ENCODE results near the gene EPHA4.

The EPHA4 gene

GRCh38 chr2:221455214-221455613 lies 116.9 kb downstream of the EPHA4 start:
- no peak overlapping the region for H2BK5ac ChIP-seq (ENCODE audit: low read length)
- no peak overlapping the region for H3K56ac ChIP-seq (ENCODE audit: low read length)
- no peak overlapping the region for H3K4me2 ChIP-seq (ENCODE audit: low read length)
- no peaks in the 10 kb centered on the region for H3K36me3 ChIP-seq (ENCODE audit: control insufficient read depth, insufficient read depth, low read length)
- no peak overlapping the region for H2BK15ac ChIP-seq (replicated peaks; ENCODE audit: low read depth)
- no peak overlapping the region for H3K23ac ChIP-seq (ENCODE audit: low read length)
- H3K79me2 ChIP-seq (ENCODE audit: control insufficient read depth, insufficient read depth, low read length) = no peaks in the 10 kb centered on the region
- peak; percentile 27 for DNase-seq
- H4K8ac ChIP-seq (ENCODE audit: low read depth, low read length) = no peak overlapping the region
- no peak overlapping the region for H2BK120ac ChIP-seq (ENCODE audit: low read depth, low read length)
- no CpG with 5 or more reads among the region's 6 CpGs for WGBS (ENCODE audit: extremely low coverage, insufficient coverage, low lambda C conversion rate)
- no peak overlapping the region for H2AK5ac ChIP-seq (ENCODE audit: low read length)
- H3K79me1 ChIP-seq (ENCODE audit: low read length) = no peaks in the 10 kb centered on the region
- H3K27ac ChIP-seq (ENCODE audit: low read depth, low read length) = no peak overlapping the region
- H3K4me3 ChIP-seq (ENCODE audit: low read length) = no peak overlapping the region
- peaks cover 4% of the 10 kb centered on the region for H3K4me1 ChIP-seq (ENCODE audit: control insufficient read depth, low read depth, low read length)
- peak overlapping the region; percentile 80 for H3K18ac ChIP-seq (ENCODE audit: low read length)
- H3K27me3 ChIP-seq (ENCODE audit: insufficient read depth, low read length, poor library complexity) = no peaks in the 10 kb centered on the region
- H3K4ac ChIP-seq (ENCODE audit: low read depth, low read length) = no peak overlapping the region
- no peak overlapping the region for H4K5ac ChIP-seq (ENCODE audit: low read length)
- H3K9ac ChIP-seq (ENCODE audit: low read length) = no peak overlapping the region

- H3K79me1 ChIP-seq (ENCODE audit: low read length) = no peaks in the 10 kb centered on the region
- H3K27me3 ChIP-seq (ENCODE audit: insufficient read depth, low read length, poor library complexity) = no peaks in the 10 kb centered on the region
- H3K79me2 ChIP-seq (ENCODE audit: control insufficient read depth, insufficient read depth, low read length) = no peaks in the 10 kb centered on the region
- no peak overlapping the region for H3K4ac ChIP-seq (ENCODE audit: low read depth, low read length)
- WGBS (ENCODE audit: extremely low coverage, insufficient coverage, low lambda C conversion rate) = no CpG with 5 or more reads among the region's 3 CpGs
- peaks cover 4% of the 10 kb centered on the region for H3K4me1 ChIP-seq (ENCODE audit: control insufficient read depth, low read depth, low read length)
- H3K18ac ChIP-seq (ENCODE audit: low read length) = no peak overlapping the region
- no peak overlapping the region for H2BK5ac ChIP-seq (ENCODE audit: low read length)
- no peak overlapping the region for H3K27ac ChIP-seq (ENCODE audit: low read depth, low read length)
- H2AK5ac ChIP-seq (ENCODE audit: low read length) = no peak overlapping the region
- H3K4me2 ChIP-seq (ENCODE audit: low read length) = no peak overlapping the region
- no peak overlapping the region for H3K23ac ChIP-seq (ENCODE audit: low read length)
- H3K9ac ChIP-seq (ENCODE audit: low read length) = no peak overlapping the region
- H4K8ac ChIP-seq (ENCODE audit: low read depth, low read length) = no peak overlapping the region
- H3K56ac ChIP-seq (ENCODE audit: low read length) = no peak overlapping the region
- H3K36me3 ChIP-seq (ENCODE audit: control insufficient read depth, insufficient read depth, low read length) = no peaks in the 10 kb centered on the region
- H4K5ac ChIP-seq (ENCODE audit: low read length) = no peak overlapping the region
- no peak overlapping the region for H2BK15ac ChIP-seq (replicated peaks; ENCODE audit: low read depth)
- DNase-seq = no peak
- no peak overlapping the region for H2BK120ac ChIP-seq (ENCODE audit: low read depth, low read length)
- H3K4me3 ChIP-seq (ENCODE audit: low read length) = no peak overlapping the region
Measured at GRCh38 chr2:221454459-221455105, 117.5 kb downstream of the EPHA4 start.

- H3K18ac ChIP-seq (ENCODE audit: low read length) = no peak overlapping the region
- peaks cover 1% of the 10 kb centered on the region for H3K4me1 ChIP-seq (ENCODE audit: control insufficient read depth, low read depth, low read length)
- no peak overlapping the region for H2BK5ac ChIP-seq (ENCODE audit: low read length)
- H2BK120ac ChIP-seq (ENCODE audit: low read depth, low read length) = no peak overlapping the region
- H3K23ac ChIP-seq (ENCODE audit: low read length) = no peak overlapping the region
- no peak overlapping the region for H3K9ac ChIP-seq (ENCODE audit: low read length)
- no peak overlapping the region for H3K4ac ChIP-seq (ENCODE audit: low read depth, low read length)
- no peaks in the 10 kb centered on the region for H3K79me2 ChIP-seq (ENCODE audit: control insufficient read depth, insufficient read depth, low read length)
- no peak overlapping the region for H3K4me3 ChIP-seq (ENCODE audit: low read length)
- no peak overlapping the region for H3K4me2 ChIP-seq (ENCODE audit: low read length)
- no peak overlapping the region for H2AK5ac ChIP-seq (ENCODE audit: low read length)
- no CpG with 5 or more reads among the region's 13 CpGs for WGBS (ENCODE audit: extremely low coverage, insufficient coverage, low lambda C conversion rate)
- H3K36me3 ChIP-seq (ENCODE audit: control insufficient read depth, insufficient read depth, low read length) = no peaks in the 10 kb centered on the region
- H2BK15ac ChIP-seq (replicated peaks; ENCODE audit: low read depth) = no peak overlapping the region
- no peak for DNase-seq
- H3K79me1 ChIP-seq (ENCODE audit: low read length) = no peaks in the 10 kb centered on the region
- H4K8ac ChIP-seq (ENCODE audit: low read depth, low read length) = no peak overlapping the region
- H3K56ac ChIP-seq (ENCODE audit: low read length) = no peak overlapping the region
- H4K5ac ChIP-seq (ENCODE audit: low read length) = no peak overlapping the region
- no peaks in the 10 kb centered on the region for H3K27me3 ChIP-seq (ENCODE audit: insufficient read depth, low read length, poor library complexity)
- no peak overlapping the region for H3K27ac ChIP-seq (ENCODE audit: low read depth, low read length)
Measured at GRCh38 chr2:221451862-221452788, 120.0 kb downstream of the EPHA4 start.

GRCh38 chr2:221450280-221450679 lies 121.8 kb downstream of the EPHA4 start:
- peaks cover 1% of the 10 kb centered on the region for H3K4me1 ChIP-seq (ENCODE audit: control insufficient read depth, low read depth, low read length)
- H2BK15ac ChIP-seq (replicated peaks; ENCODE audit: low read depth) = no peak overlapping the region
- H3K4me3 ChIP-seq (ENCODE audit: low read length) = no peak overlapping the region
- no peak overlapping the region for H3K23ac ChIP-seq (ENCODE audit: low read length)
- no peak overlapping the region for H3K4me2 ChIP-seq (ENCODE audit: low read length)
- no peak overlapping the region for H3K56ac ChIP-seq (ENCODE audit: low read length)
- H4K5ac ChIP-seq (ENCODE audit: low read length) = no peak overlapping the region
- no peak overlapping the region for H3K9ac ChIP-seq (ENCODE audit: low read length)
- H3K79me1 ChIP-seq (ENCODE audit: low read length) = no peaks in the 10 kb centered on the region
- no peak overlapping the region for H3K18ac ChIP-seq (ENCODE audit: low read length)
- no peak overlapping the region for H4K8ac ChIP-seq (ENCODE audit: low read depth, low read length)
- no peak overlapping the region for H3K4ac ChIP-seq (ENCODE audit: low read depth, low read length)
- WGBS (ENCODE audit: extremely low coverage, insufficient coverage, low lambda C conversion rate) = no CpG with 5 or more reads among the region's 1 CpG
- no peak overlapping the region for H2BK120ac ChIP-seq (ENCODE audit: low read depth, low read length)
- no peaks in the 10 kb centered on the region for H3K79me2 ChIP-seq (ENCODE audit: control insufficient read depth, insufficient read depth, low read length)
- H2BK5ac ChIP-seq (ENCODE audit: low read length) = no peak overlapping the region
- H3K36me3 ChIP-seq (ENCODE audit: control insufficient read depth, insufficient read depth, low read length) = no peaks in the 10 kb centered on the region
- H3K27me3 ChIP-seq (ENCODE audit: insufficient read depth, low read length, poor library complexity) = no peaks in the 10 kb centered on the region
- no peak overlapping the region for H3K27ac ChIP-seq (ENCODE audit: low read depth, low read length)
- no peak overlapping the region for H2AK5ac ChIP-seq (ENCODE audit: low read length)
- DNase-seq = no peak

- DNase-seq = peak; percentile 58
- Histone ChIP-seq H3K23ac (ENCODE audit: low read length) (no peak overlapping the region), H3K27me3 (ENCODE audit: insufficient read depth, low read length, poor library complexity) (no peaks in the 10 kb centered on the region), H3K27ac (ENCODE audit: low read depth, low read length) (peak overlapping the region; percentile 32), H2BK120ac (ENCODE audit: low read depth, low read length) (no peak overlapping the region), H3K79me2 (ENCODE audit: control insufficient read depth, insufficient read depth, low read length) (no peaks in the 10 kb centered on the region), H2AK5ac (ENCODE audit: low read length) (no peak overlapping the region), H3K36me3 (ENCODE audit: control insufficient read depth, insufficient read depth, low read length) (no peaks in the 10 kb centered on the region), H3K9ac (ENCODE audit: low read length) (no peak overlapping the region), H3K4me1 (ENCODE audit: control insufficient read depth, low read depth, low read length) (no peaks in the 10 kb centered on the region), H3K56ac (ENCODE audit: low read length) (no peak overlapping the region), H4K5ac (ENCODE audit: low read length) (no peak overlapping the region), H3K4me2 (ENCODE audit: low read length) (no peak overlapping the region), H2BK15ac (replicated peaks; ENCODE audit: low read depth) (no peak overlapping the region), H3K79me1 (ENCODE audit: low read length) (no peaks in the 10 kb centered on the region), H4K8ac (ENCODE audit: low read depth, low read length) (no peak overlapping the region), H3K4ac (ENCODE audit: low read depth, low read length) (no peak overlapping the region), H3K18ac (ENCODE audit: low read length) (no peak overlapping the region), H3K4me3 (ENCODE audit: low read length) (no peak overlapping the region), H2BK5ac (ENCODE audit: low read length) (no peak overlapping the region)
- WGBS (ENCODE audit: extremely low coverage, insufficient coverage, low lambda C conversion rate) = no CpG with 5 or more reads among the region's 4 CpGs
Measured at GRCh38 chr2:221449406-221449805, 122.7 kb downstream of the EPHA4 start.
